Pancreas (tissue), 10 donors: Measurements from ENCODE around the gene ZNF525. TPM values are rescaled to one million over a fixed set of nuclear protein-coding genes. Genes with fewer than 3 reads are reported as not detected.
"Not testable (repeated sequence)": the region's sequence is repeated elsewhere in the genome, so short reads cannot be mapped to it uniquely, and the experiment has no call there.

Source experiments
- ATAC-seq, 4 donors: fragments of 200-7000 bp; cut with Tn5 transposase; one replicate each; pipeline versions ENCODE4 v1.8.0 to v1.9.1; 2020; ENCODE audit warnings: mild to moderate bottlenecking in 4 of 4, moderate library complexity in 4 of 4
- DNase-seq, 6 donors: peaks; one replicate each; pipeline ENCODE4 v3.0.0-alpha.2; 2020
- FAIRE-seq: peaks from 2 replicates; lab custom pipeline; 2012; peaks lifted over from hg19 to GRCh38; lab: Jason Lieb, UNC
- H3K27ac ChIP-seq, 4 donors: fragments of 200-600 bp; sonication (generic); 1 replicate in 3 of 4; 2 replicates in 1 of 4; pipeline versions ENCODE4 v1.5.0 to v1.8.0; 2020
- H3K27me3 ChIP-seq, 4 donors: fragments of 200-600 bp; one replicate each; pipeline ENCODE4 v1.8.0; 2021
- H3K36me3 ChIP-seq, 3 donors: fragments of 200-600 bp; sonication (generic) in 1 of 3; one replicate each; pipeline versions ENCODE4 v1.5.0 to v1.8.0; 2020 to 2021
- H3K4me1 ChIP-seq, 3 donors: fragments of 200-600 bp; one replicate each; pipeline ENCODE4 v1.8.0; 2021
- H3K4me3 ChIP-seq, 4 donors: fragments of 200-600 bp; sonication (generic) in 2 of 4; one replicate each; pipeline versions ENCODE4 v1.5.0 to v1.8.0; 2020 to 2021
- H3K9me3 ChIP-seq, 4 donors: fragments of 200-600 bp; one replicate each; pipeline ENCODE4 v1.8.0; 2021
- WGBS, 2 donors: extraction: QIAGEN DNeasy Blood & Tissue Kit; methylation state at CpG; one replicate each; pipeline ENCODE4 v1.1.7; 2013; 5-methylcytosine and 5-hydroxymethylcytosine counted together
- intact Hi-C, 3 donors: fragments of 100-400 bp; cut with DNase I; formaldehyde crosslinking; loops; one replicate each; pipeline versions ENCODE4 v1.11.1 to v1.14.2; 2022
- polyA plus RNA-seq, 2 donors: library from polyadenylated mRNA; stranded (reverse); fragments of 200-250 nt; gene quantifications; one replicate each; pipeline ENCODE4 v1.2.3, GENCODE V29; 2013
- total RNA-seq, 6 donors: library from RNA; stranded (reverse); fragmentation: NEBNext Ultra II Directional in 4 of 6; extraction: Animal tissue kit (Norgen Biotek cat#: 25700) in 4 of 6; gene quantifications; one replicate each; pipeline versions ENCODE4 v1.2.1 to v1.2.4, GENCODE V29; 2021 to 2023
- TF ChIP-seq, protein P1 (sequence below), 4 donors: fragments of 200-600 bp; sonication (generic) in 3 of 4; IDR thresholded peaks; one replicate each; pipeline versions ENCODE4 v1.5.0 to v1.8.0; 2021; ENCODE audit warnings: antibody characterized with exemption in 4 of 4
- donor health status: healthy with polysubstance abuse.
- donor health status: DM: no; HTN: no; CAD: no; lungs with moderate emphysema.
- donor health status: DM: no; HTN: no; CAD: no.
- donor health status: control.
- donor health status: control.
- donor health status: Bipolar disorder and iron deficiency.
- donor health status: DM: yes; HTN: yes; CAD: no.
- donor health status: DM: no; HTN: no; CAD: no.
- donor health status: DM: no; HTN: no; CAD: no.
- donor health status: DM: yes; HTN: yes; CAD: no.

Gene ZNF525
- total and polyA plus RNA-seq, 8 donors: 4.7 to 13.7 (median 7.0) TPM

GRCh38 chr19:53333463-53334449 is 31.7 kb upstream of the ZNF525 start, which contains the start of gene ZNF845:
ZNF845 (plus strand) TSS chr19:53333749; CDS start chr19:53341308, 7,559 bp downstream.
- Histone ChIP-seq H3K27me3 (no peaks in the 10 kb centered on the region), H3K9me3 (no peaks in the 10 kb centered on the region), H3K4me3 (peak within 1 kb of the TSS; percentile 64 to 74 (median 67)), H3K27ac (peak within 1 kb of the TSS in 3 of 4 donors; percentile 22 to 72 (median 34)), H3K4me1 (peaks cover 0 to 4% (median 0%) of the 10 kb centered on the region in 3 donors), H3K36me3 (no peaks in the 10 kb centered on the region)
- ATAC-seq (peak; percentile 99 to 100 (median 100)), FAIRE-seq (peak; percentile 86), DNase-seq (peak; percentile 94 to 99 (median 96))
- TF ChIP-seq, protein P1, sequence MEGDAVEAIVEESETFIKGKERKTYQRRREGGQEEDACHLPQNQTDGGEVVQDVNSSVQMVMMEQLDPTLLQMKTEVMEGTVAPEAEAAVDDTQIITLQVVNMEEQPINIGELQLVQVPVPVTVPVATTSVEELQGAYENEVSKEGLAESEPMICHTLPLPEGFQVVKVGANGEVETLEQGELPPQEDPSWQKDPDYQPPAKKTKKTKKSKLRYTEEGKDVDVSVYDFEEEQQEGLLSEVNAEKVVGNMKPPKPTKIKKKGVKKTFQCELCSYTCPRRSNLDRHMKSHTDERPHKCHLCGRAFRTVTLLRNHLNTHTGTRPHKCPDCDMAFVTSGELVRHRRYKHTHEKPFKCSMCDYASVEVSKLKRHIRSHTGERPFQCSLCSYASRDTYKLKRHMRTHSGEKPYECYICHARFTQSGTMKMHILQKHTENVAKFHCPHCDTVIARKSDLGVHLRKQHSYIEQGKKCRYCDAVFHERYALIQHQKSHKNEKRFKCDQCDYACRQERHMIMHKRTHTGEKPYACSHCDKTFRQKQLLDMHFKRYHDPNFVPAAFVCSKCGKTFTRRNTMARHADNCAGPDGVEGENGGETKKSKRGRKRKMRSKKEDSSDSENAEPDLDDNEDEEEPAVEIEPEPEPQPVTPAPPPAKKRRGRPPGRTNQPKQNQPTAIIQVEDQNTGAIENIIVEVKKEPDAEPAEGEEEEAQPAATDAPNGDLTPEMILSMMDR (IDR thresholded peaks at IDR 0.05): no peak
- intact Hi-C loops: no loop called here
- WGBS, 2 donors: 0% methylated on average over 52 to 61 of the region's 61 CpGs

GRCh38 chr19:53344403-53344802 is 21.1 kb upstream of the ZNF525 start:
- H3K9me3 ChIP-seq, ATAC-seq, DNase-seq, H3K4me3 ChIP-seq, FAIRE-seq, H3K27me3 ChIP-seq, H3K4me1 ChIP-seq, intact Hi-C loops, H3K27ac ChIP-seq: not testable (repeated sequence)
- WGBS, 2 donors: 94 to 99% methylated on average over 4 of the region's 4 CpGs
- peaks cover 3 to 69% (median 18%) of the 10 kb centered on the region in 3 donors for H3K36me3 ChIP-seq

GRCh38 chr19:53355739-53356138 is 9.8 kb upstream of the ZNF525 start:
- peaks cover 0 to 18% (median 9%) of the 10 kb centered on the region in 4 donors for H3K9me3 ChIP-seq
- no peak for FAIRE-seq
- no peaks in the 10 kb centered on the region for H3K27me3 ChIP-seq
- TF ChIP-seq, protein P1 (IDR thresholded peaks at IDR 0.05): no peak
- H3K36me3 ChIP-seq: peaks cover 3 to 10% (median 7%) of the 10 kb centered on the region in 3 donors
- no peaks in the 10 kb centered on the region for H3K4me1 ChIP-seq
- ATAC-seq: no peak
- intact Hi-C loops: no loop called here
- no peak for DNase-seq
- 98 to 100% methylated on average over 1 of the region's 1 CpG for WGBS, 2 donors
- no peak overlapping the region for H3K4me3 ChIP-seq
- no peak overlapping the region for H3K27ac ChIP-seq

DNA sequence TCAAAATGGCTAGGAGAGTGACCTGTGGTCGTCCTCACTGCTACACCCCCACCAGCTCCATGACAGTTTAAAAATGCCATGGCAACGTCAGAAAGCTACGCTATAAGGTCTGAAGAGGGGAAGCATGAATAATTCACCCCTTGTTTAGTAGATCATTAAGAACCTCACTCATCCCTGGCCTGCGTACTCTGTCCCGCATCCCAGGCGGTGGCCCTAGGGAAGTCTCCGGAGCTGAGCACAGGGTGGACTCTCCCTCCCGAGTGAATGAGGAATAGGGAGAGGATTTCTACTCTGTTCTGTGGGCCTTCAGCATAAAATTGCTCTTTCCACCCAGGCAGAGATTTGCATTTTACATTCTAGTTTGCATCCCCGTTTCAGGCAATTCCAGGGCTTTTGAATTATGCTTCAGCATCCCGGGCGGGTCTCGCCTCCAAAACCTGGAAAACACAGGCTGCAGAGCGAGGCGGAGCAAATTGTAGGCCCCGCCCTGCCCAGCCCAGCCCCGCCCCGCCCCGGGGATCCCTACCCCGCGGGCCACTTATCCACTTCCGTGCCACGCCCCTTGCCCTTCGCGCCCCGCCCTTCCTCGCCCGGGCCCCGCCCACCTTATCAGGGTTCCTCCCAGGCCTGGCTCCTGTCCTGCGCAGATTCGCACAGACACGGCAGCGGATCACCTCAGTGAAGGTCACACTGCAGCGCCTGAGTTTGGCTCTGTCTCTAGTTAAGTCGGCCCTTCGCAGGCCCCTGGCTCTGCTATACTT is 7.5 kb upstream of the ZNF525 start:
- Histone ChIP-seq H3K27ac (no peak overlapping the region), H3K9me3 (peaks cover 0 to 9% (median 3%) of the 10 kb centered on the region in 4 donors)

DNA sequence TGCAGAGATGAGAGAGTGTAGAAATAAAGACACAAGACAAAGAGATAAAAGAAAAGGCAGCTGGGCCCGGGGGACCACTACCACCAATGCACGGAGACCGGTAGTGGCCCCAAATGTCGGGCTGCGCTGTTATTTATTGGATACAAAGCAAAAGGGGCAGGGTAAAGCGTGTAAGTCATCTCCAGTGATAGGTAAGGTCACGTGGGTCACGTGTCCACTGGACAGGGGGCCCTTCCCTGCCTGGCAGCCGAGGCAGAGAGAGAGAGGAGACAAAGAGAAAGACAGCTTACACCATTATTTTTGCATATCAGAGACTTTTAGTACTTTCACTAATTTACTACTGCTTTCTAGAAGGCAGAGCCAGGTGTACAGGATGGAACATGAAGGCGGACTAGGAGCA is 5.4 kb upstream of the ZNF525 start:
- FAIRE-seq, H3K36me3 ChIP-seq, DNase-seq, H3K9me3 ChIP-seq, H3K4me3 ChIP-seq, H3K4me1 ChIP-seq, ATAC-seq, H3K27me3 ChIP-seq, H3K27ac ChIP-seq: not testable (repeated sequence)
- WGBS, 2 donors: 86 to 94% methylated on average over 4 to 10 of the region's 10 CpGs
- intact Hi-C loops: loop anchor here in 1 of 3 donors (10.0 kb wide), 1 partner anchor 165 kb away; the partner anchor contains the start of gene ZNF665

More for the DNA sequence above, 7.5 kb upstream of the ZNF525 start:
- no peak for ATAC-seq
- 48 to 49% methylated on average over 35 of the region's 35 CpGs for WGBS, 2 donors
- DNase-seq: peak in 1 of 6 donors; percentile 50
- H3K4me3 ChIP-seq: no peak overlapping the region
- TF ChIP-seq, protein P1 (IDR thresholded peaks at IDR 0.05): no peak
- intact Hi-C loops: no loop called here
- no peaks in the 10 kb centered on the region for H3K36me3 ChIP-seq
- no peaks in the 10 kb centered on the region for H3K4me1 ChIP-seq
- FAIRE-seq: no peak
- no peaks in the 10 kb centered on the region for H3K27me3 ChIP-seq
